ENCODE results near the gene GRAP2.

DNA sequence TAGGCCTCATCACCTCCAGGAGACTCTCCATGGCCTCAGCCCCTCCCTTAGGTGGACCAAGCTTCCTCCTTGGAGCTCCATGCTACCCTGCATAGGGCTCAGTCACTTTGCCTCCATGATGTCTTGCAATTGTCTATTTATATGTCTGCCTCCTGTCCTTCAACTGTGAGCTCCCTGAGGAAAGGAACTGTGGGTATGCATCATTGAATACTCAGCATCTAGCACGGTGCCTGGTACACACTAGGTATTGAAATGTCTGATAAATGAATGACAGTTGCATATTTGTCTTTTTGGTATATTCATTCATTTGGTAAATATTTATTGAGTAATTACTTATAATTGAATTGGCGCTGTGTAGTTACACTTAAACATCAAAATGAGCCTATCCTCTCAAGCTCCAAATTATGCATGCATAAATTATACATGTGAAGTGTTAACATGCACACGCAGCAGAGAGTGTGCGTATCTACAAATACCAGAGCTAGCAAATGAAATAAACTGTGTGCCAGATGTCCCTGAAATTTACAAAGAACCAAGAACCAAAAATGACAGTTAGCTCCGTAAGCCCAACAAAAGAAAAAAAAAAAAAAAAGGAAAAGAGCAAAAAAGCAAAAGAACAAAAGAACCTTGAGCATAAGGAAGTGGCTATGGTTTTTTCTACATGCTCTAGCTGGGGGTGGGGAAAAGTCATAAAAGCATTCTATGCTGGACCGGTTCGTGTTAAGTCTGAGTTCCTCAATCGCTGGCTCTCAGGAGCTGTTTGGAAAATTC lies 25.2 kb downstream of the GRAP2 start:
- TF ChIP-seq, protein P1, sequence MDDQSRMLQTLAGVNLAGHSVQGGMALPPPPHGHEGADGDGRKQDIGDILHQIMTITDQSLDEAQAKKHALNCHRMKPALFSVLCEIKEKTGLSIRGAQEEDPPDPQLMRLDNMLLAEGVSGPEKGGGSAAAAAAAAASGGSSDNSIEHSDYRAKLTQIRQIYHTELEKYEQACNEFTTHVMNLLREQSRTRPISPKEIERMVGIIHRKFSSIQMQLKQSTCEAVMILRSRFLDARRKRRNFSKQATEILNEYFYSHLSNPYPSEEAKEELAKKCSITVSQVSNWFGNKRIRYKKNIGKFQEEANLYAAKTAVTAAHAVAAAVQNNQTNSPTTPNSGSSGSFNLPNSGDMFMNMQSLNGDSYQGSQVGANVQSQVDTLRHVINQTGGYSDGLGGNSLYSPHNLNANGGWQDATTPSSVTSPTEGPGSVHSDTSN (IDR thresholded peaks at IDR 0.05; ENCODE audit: insufficient replicate concordance, low read depth, low read length): no peak
- no peak for TF ChIP-seq SIX5 (IDR thresholded peaks at IDR 0.05; ENCODE audit: low read depth, low read length, severe bottlenecking)
